Suprapubic skin (tissue), 4 donors: ENCODE data around the gene LRRC53.

Source experiments
- EP300 ChIP-seq: sonication (generic); formaldehyde crosslinking; IDR thresholded peaks from one replicate; pipeline ENCODE4 v1.6.1; 2017; ENCODE audit warnings: antibody characterized with exemption
- POLR2A ChIP-seq, 2 donors: fragments of 450-650 bp; IDR thresholded peaks; one replicate each; pipeline ENCODE4 v1.6.1; 2017; ENCODE audit warnings: antibody characterized with exemption in 2 of 2, mild to moderate bottlenecking in 2 of 2, moderate library complexity in 2 of 2
- POLR2AphosphoS5 ChIP-seq, 3 donors: sonication (generic); formaldehyde crosslinking; IDR thresholded peaks; one replicate each; pipeline ENCODE4 v1.6.1; 2017; ENCODE audit warnings: antibody characterized with exemption in 3 of 3
- TF ChIP-seq, protein P1 (sequence below), 2 donors: fragments of 200-600 bp in 1 of 2; fragments of 450-650 bp in 1 of 2; sonication (generic) in 1 of 2; IDR thresholded peaks; one replicate each; pipeline ENCODE4 v1.5.1; 2016 to 2019; ENCODE audit warnings: antibody characterized with exemption in 2 of 2, mild to moderate bottlenecking in 1 of 2, moderate library complexity in 1 of 2

DNA sequence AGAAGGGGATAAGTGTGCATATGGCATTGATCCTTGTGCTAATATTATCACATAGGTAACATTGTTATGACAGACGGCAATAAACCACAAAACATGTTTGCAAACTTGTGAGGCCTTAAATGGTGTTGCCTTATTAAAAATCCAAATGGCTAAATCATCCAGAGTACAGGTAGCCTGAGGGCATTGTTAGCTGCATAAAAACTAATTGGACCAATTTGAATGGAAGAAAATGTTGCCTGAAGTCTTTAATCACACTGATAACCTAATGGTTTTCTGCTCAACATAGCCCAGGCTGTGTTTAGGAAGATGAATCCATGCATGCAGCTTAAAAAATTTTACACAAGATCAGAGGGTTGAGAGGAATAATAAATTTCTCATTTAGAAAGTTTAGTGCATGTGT, 19.4 kb upstream of the LRRC53 start:
- TF ChIP-seq, protein P1, sequence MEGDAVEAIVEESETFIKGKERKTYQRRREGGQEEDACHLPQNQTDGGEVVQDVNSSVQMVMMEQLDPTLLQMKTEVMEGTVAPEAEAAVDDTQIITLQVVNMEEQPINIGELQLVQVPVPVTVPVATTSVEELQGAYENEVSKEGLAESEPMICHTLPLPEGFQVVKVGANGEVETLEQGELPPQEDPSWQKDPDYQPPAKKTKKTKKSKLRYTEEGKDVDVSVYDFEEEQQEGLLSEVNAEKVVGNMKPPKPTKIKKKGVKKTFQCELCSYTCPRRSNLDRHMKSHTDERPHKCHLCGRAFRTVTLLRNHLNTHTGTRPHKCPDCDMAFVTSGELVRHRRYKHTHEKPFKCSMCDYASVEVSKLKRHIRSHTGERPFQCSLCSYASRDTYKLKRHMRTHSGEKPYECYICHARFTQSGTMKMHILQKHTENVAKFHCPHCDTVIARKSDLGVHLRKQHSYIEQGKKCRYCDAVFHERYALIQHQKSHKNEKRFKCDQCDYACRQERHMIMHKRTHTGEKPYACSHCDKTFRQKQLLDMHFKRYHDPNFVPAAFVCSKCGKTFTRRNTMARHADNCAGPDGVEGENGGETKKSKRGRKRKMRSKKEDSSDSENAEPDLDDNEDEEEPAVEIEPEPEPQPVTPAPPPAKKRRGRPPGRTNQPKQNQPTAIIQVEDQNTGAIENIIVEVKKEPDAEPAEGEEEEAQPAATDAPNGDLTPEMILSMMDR (IDR thresholded peaks at IDR 0.05), result no peak
- no peak for TF ChIP-seq POLR2A (IDR thresholded peaks at IDR 0.05)
- no peak for TF ChIP-seq EP300
- TF ChIP-seq POLR2AphosphoS5 (IDR thresholded peaks at IDR 0.05), result no peak
